Colonic mucosa (tissue), 4 donors: ENCODE measurements around the gene FDX2. TPM values are rescaled to one million over a fixed set of nuclear protein-coding genes. Genes with fewer than 3 reads are reported as not detected.

ENCODE experiments used
- DNase-seq: peaks from one replicate; pipeline ENCODE4 v3.0.0-alpha.2; 2020
- H3K27ac ChIP-seq: fragments of 200-600 bp; one replicate; pipeline ENCODE4 v1.8.0; 2021
- H3K27me3 ChIP-seq: fragments of 200-600 bp; one replicate; pipeline ENCODE4 v1.8.0; 2021
- H3K36me3 ChIP-seq: fragments of 200-600 bp; one replicate; pipeline ENCODE4 v1.8.0; 2021
- H3K4me1 ChIP-seq: fragments of 200-600 bp; one replicate; pipeline ENCODE4 v1.8.0; 2021; ENCODE audit warnings: mild to moderate bottlenecking
- H3K4me3 ChIP-seq: fragments of 200-600 bp; one replicate; pipeline ENCODE4 v1.8.0; 2021
- H3K9ac ChIP-seq, 2 donors: one replicate each; pipeline ENCODE4 v1.7.0; 2013; ENCODE audit warnings: control low read depth in 2 of 2, low read depth in 2 of 2, low read length in 2 of 2
- H3K9me3 ChIP-seq: fragments of 200-600 bp; one replicate; pipeline ENCODE4 v1.8.0; 2021
- intact Hi-C: fragments of 100-400 bp; cut with DNase I; formaldehyde crosslinking; loops from one replicate; pipeline ENCODE4 v1.14.1; 2022
- total RNA-seq, 2 donors: library from RNA; stranded (reverse); fragmentation: NEBNext Ultra II Directional in 1 of 2; extraction: Animal tissue kit (Norgen Biotek cat#: 25700) in 1 of 2; gene quantifications; one replicate each; pipeline ENCODE4 v1.2.1, GENCODE V29; 2021
- TF ChIP-seq, protein P1 (sequence below): fragments of 200-600 bp; IDR thresholded peaks from one replicate; pipeline ENCODE4 v1.8.0; 2022; ENCODE audit warnings: antibody characterized with exemption, mild to moderate bottlenecking
- donor health status: healthy.
- donor health status: DM: no; HTN: no; CAD: no.
- donor health status: DM: no; HTN: no; CAD: no.

The FDX2 gene
- total RNA-seq, 2 donors from 2014 or later: 10.7 to 19.8 TPM

DNA sequence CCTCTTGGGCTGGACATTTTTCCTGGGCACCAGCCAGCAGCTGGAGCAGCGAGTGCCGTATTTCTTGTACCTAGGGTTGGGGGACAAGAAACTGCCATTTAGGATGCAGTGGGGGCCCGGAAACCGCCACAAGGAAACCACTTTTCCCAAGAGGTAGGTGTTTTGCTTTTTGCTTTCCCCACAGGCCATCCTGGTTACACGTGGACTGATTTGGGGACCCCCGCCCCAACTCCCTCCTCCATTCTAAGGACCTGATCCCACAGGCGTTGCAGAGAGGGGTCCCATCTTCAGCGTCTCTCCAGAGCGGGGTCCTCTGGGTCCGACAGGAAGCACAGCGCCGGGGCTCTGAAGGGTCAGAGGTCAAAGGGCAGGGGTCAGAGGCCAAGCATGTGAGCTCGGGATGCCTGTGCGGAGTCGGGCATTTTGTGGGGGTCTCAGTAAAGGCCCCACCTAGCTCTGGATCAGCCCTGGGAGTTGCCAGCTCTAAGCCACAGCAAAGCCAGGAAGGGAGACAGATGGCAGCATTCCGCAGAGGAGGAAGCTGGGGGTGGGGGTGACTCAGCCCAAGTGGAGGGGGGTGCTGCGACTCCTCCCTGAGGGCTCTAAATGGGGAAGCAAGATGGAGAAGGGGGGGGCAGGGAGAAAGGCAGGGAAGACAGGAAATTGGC, 10.5 kb downstream of the FDX2 start:
- no peak for DNase-seq
- H3K4me1 ChIP-seq: no peaks in the 10 kb centered on the region
- no peak overlapping the region for H3K4me3 ChIP-seq
- TF ChIP-seq, protein P1, sequence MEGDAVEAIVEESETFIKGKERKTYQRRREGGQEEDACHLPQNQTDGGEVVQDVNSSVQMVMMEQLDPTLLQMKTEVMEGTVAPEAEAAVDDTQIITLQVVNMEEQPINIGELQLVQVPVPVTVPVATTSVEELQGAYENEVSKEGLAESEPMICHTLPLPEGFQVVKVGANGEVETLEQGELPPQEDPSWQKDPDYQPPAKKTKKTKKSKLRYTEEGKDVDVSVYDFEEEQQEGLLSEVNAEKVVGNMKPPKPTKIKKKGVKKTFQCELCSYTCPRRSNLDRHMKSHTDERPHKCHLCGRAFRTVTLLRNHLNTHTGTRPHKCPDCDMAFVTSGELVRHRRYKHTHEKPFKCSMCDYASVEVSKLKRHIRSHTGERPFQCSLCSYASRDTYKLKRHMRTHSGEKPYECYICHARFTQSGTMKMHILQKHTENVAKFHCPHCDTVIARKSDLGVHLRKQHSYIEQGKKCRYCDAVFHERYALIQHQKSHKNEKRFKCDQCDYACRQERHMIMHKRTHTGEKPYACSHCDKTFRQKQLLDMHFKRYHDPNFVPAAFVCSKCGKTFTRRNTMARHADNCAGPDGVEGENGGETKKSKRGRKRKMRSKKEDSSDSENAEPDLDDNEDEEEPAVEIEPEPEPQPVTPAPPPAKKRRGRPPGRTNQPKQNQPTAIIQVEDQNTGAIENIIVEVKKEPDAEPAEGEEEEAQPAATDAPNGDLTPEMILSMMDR: no peak
- H3K36me3 ChIP-seq: no peaks in the 10 kb centered on the region
- intact Hi-C loops: no loop called here
- no peak overlapping the region for H3K27ac ChIP-seq
- H3K9me3 ChIP-seq: no peaks in the 10 kb centered on the region
- H3K27me3 ChIP-seq: no peaks in the 10 kb centered on the region
- H3K9ac ChIP-seq: no peak overlapping the region

- DNase-seq: no peak
- peaks cover 18% of the 10 kb centered on the region for H3K27me3 ChIP-seq
- no peak overlapping the region for H3K27ac ChIP-seq
- intact Hi-C loops: no loop called here
- no peaks in the 10 kb centered on the region for H3K9me3 ChIP-seq
- peaks cover 13% of the 10 kb centered on the region for H3K4me1 ChIP-seq
- H3K36me3 ChIP-seq: no peaks in the 10 kb centered on the region
- H3K4me3 ChIP-seq: no peak overlapping the region
- TF ChIP-seq, protein P1: no peak
- H3K9ac ChIP-seq: peak overlapping the region in 1 of 2 donors; percentile 44
Measured at GRCh38 chr19:10299545-10300458, 16.0 kb downstream of the FDX2 start.

DNA sequence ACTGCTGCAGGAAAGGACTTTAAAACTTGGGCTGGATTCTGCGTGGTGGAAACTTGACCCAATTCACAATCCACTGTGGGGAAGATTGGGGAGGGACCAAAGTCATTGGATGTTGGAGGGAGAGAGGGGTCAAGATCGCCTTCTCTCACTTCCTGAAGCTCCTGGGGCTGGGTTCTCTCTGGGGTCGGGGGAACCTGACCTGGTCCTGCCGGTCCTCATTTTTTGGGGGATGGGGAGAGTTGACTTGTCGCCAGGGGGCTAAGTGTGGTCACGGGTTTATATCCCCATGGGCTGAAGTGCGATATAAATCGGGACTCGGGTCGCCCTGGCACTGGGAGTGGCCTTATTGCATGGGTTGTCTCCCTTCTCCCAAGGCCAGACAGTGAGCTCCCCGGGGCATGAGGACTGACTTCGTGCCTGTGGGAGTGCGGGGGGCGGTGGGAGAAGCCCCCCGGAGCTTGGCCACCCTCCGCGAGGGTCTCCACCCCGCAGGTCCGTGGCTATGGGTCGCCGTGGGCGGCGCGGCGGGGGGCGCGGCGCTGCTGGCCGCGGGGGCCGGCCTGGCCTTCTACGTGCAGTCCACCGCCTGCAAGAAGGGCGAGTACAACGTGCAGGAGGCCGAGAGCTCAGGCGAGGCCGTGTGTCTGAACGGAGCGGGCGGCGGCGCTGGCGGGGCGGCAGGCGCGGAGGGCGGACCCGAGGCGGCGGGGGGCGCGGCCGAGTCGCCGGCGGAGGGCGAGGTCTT, 19.8 kb downstream of the FDX2 start:
- TF ChIP-seq, protein P1: no peak
- intact Hi-C loops: no loop called here
- H3K9ac ChIP-seq: peak overlapping the region; percentile 44 to 55
- H3K4me3 ChIP-seq: peak overlapping the region; percentile 22
- peaks cover 21% of the 10 kb centered on the region for H3K4me1 ChIP-seq
- H3K9me3 ChIP-seq: no peaks in the 10 kb centered on the region
- no peak overlapping the region for H3K27ac ChIP-seq
- peaks cover 54% of the 10 kb centered on the region for H3K27me3 ChIP-seq
- H3K36me3 ChIP-seq: no peaks in the 10 kb centered on the region
- no peak for DNase-seq

DNA sequence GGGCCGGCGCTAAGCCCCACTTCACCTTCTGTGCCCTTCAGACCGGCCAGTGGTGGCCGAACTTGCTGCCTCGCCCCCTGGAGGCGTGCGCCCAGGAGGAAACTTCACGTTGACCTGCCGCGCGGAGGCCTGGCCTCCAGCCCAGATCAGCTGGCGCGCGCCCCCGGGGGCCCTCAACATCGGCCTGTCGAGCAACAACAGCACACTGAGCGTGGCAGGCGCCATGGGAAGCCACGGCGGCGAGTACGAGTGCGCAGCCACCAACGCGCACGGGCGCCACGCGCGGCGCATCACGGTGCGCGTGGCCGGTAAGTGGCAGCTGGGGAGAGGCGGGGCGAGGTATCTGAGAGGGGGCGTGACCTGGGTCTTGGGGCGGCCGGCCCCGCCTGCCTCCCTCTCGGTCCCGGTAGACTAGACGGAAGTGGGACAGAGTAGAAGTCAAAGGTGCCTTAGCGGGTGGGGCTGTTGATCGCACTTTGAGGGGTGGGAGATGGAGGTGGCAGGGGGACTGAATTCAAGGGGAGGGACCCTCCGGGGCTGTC, 20.4 kb downstream of the FDX2 start:
- Histone ChIP-seq H3K27ac (no peak overlapping the region), H3K4me3 (peak overlapping the region; percentile 22), H3K27me3 (peaks cover 60% of the 10 kb centered on the region), H3K4me1 (peaks cover 28% of the 10 kb centered on the region), H3K36me3 (no peaks in the 10 kb centered on the region), H3K9me3 (no peaks in the 10 kb centered on the region), H3K9ac (peak overlapping the region; percentile 44 to 55)
- TF ChIP-seq, protein P1: no peak
- DNase-seq: peak; percentile 58
- intact Hi-C loops: no loop called here

DNA sequence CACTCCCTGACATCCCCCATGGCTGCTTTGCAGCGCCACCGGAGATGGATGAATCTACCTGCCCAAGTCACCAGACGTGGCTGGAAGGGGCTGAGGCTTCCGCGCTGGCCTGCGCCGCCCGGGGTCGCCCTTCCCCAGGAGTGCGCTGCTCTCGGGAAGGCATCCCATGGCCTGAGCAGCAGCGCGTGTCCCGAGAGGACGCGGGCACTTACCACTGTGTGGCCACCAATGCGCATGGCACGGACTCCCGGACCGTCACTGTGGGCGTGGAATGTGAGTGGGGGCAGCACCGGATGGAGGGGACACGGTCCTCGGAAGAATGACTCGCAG, 21.5 kb downstream of the FDX2 start:
- Histone ChIP-seq H3K27ac (no peak overlapping the region), H3K4me1 (peaks cover 36% of the 10 kb centered on the region), H3K9me3 (no peaks in the 10 kb centered on the region), H3K27me3 (peaks cover 71% of the 10 kb centered on the region), H3K9ac (no peak overlapping the region), H3K36me3 (no peaks in the 10 kb centered on the region), H3K4me3 (no peak overlapping the region)
- DNase-seq: no peak
- intact Hi-C loops: no loop called here
- TF ChIP-seq, protein P1: no peak
